Stimulated activated CD4-positive, alpha-beta T cell treated with anti-CD3 and anti-CD28 coated beads, Interleukin-15, amount 100 ng/mL, for 24 hours (primary cell): ENCODE results near the gene VAC14.
"Not testable (repeated sequence)": the region's sequence is repeated elsewhere in the genome, so short reads cannot be mapped to it uniquely, and the experiment has no call there.

Experiments
- DNase-seq: peaks from one replicate; pipeline ENCODE4 v3.0.0-alpha.2; 2020

The VAC14 gene

GRCh38 chr16:70656712-70657263 is 144.2 kb downstream of the VAC14 start:
- no peak for DNase-seq

DNA sequence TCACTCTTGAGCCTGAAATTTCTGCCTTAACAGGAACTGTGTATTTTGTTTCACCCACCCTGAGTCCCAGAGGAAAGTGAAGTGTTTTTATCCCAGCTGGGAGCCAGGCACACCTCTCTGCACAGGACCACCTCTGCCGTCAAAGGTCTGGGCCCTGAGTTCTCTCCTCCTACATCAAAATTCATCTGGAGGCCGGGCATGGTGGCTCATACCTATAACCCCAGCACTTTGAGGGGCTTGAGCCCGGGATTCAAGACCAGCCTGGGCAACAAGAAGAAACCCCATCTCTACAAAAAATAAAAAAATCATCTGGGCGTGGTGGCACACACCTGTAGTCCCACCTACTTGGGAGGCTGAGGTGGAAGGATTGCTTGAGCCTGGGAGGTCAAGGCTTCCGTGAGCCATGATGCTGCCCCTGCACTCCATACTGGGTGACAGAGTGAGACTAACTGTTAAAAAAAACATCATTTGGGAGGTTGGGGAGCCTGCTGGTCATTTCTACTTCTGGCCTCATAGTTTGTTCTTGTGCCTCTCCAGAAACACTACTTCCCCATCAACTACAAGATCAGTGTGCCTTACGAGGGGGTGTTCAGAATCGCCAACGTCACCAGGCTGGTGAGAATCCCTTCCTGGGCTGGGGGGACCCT is 144.8 kb downstream of the VAC14 start:
- DNase-seq: no peak

DNA sequence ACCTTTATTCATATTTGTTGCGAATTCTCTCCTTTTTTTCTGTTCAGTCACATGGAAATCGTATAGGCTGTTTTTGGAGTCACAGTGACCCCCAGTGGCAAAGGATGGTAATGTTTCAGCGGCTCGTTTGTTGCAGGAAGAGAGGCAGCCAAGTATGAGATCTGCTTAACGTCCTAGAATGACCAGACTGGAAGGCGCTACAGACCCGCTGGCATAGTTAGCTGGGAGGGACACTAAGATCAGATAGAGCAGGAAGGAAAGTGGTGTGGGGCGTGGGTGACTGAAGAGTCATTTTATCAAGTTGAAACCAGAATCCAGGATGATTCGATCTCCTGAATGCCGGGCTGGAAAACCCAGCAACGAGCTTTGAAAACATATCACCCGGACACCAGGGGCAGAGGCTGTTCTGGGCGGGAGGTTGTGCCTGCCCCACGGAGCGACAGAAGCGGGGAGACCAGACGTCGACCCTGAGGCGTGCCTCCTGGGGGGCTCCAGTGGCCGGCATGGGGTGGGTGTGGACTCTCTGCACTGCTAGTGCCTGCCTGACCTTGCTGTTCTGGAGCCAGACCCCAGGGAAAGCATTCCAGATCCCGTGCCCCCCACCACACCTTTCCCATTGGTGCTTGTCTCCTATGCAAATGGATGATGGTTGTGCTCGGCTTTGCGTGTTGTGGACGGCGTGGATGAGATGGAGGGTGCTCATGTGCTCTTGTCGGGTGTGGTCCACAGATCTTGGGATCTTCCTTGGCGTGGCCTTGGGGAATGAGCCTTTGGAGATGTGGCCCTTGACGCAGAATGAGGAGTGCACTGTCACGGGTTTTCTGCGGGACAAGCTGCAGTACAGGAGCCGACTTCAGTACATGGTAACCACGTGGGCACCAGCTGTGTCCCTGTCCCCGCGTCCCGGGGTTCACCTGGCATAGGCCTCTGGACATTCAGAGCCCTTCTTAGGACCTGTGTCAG is 146.9 kb downstream of the VAC14 start:
- peak; percentile 84 for DNase-seq

GRCh38 chr16:70653406-70653805 is 147.6 kb downstream of the VAC14 start:
- no peak for DNase-seq

GRCh38 chr16:70652322-70652721 is 148.6 kb downstream of the VAC14 start:
- no peak for DNase-seq

DNA sequence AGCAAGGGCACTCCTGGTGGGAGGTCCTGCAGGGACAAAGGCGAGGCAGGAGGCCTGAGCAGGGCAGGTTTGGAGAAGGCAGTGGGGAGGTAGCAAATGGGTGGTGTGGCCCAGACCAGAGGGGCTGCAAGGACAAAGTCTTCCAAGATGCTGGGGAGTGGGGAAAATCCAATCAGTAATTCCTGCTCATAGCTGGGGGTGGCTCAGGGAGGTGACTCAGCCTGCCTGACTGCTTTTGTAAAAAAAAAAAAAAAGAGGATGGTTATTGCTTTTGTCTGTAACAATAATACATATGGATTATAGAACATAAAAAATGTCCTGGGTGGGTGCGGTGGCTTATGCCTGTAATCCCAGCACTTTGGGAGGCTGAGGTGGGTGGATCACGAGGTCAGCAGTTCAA is 149.4 kb downstream of the VAC14 start:
- no peak for DNase-seq

GRCh38 chr16:70650216-70650615 is 150.7 kb downstream of the VAC14 start:
- no peak for DNase-seq

DNA sequence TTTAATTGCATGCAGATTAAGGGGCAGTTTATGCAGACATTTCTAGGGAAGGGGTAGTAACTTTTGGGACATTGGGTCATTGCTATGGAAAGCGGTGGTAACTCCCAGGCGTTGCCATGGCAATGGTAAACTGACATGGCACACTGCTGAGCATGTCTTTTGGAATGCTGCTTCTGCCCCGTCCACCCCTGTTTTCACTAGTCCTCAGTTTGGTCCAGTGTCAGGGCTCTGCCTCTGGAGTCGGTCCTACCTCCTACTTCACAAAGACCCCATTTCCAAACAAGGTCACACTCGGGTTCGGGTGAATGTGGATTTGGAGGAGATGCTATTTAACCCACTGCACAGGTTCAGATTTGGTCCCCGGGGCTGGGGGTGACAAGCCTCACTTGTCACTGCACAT is 151.7 kb downstream of the VAC14 start:
- no peak for DNase-seq

GRCh38 chr16:70648606-70649005 is 152.4 kb downstream of the VAC14 start:
- no peak for DNase-seq

DNA sequence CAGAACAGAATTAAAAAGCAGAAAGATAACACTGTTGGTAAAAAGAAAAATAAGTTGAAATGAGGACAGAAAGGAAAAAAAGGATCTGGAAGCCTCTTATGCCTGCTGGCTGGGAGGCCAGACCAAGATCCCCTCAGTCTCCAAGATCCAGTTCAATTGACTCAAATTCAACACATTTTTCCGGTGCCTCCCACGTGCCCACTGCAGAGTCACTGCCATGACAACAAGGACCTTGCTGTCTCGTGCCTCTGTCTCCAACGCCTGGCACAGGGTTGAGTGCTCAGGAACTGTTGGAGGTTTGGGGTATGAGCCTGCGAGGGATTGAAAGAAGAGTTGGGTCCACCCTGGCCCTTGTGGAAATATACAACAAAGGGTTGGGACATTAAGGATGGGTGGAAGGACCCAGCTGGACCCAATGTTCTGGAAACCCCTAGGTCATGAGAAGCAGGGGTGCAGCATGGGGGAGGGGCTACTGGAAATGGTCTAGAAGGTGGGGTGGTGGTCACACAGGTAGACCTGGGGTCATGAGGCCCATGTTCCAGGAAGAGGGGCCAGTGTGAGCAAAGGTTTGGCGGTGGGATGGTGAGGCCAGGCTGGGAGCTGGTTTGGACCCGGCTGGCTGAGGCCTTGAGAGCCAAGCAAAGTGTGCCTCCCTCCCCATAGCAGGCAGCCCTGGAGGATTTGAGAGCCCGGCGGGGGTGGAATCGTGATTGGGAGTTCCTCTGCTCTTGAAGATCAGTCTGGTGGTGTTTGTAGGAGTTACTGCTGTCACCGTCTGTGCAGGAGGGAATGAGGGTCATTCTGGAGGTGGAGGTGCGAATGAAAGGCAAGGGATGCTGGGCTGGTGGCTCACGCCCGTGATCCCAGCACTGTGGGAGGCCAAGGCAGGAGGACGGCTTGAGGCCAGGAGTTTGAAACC is 153.3 kb downstream of the VAC14 start:
- DNase-seq: no peak

GRCh38 chr16:70646260-70647241 is 154.4 kb downstream of the VAC14 start, which contains the start of gene IL34:
Gene IL34, plus strand, starts transcription at chr16:70646559. Its CDS starts 389 bp downstream, at chr16:70646948.
- DNase-seq: no peak

- no peak for DNase-seq
Observed at GRCh38 chr16:70644763-70645597, 156.0 kb downstream of the VAC14 start.

DNA sequence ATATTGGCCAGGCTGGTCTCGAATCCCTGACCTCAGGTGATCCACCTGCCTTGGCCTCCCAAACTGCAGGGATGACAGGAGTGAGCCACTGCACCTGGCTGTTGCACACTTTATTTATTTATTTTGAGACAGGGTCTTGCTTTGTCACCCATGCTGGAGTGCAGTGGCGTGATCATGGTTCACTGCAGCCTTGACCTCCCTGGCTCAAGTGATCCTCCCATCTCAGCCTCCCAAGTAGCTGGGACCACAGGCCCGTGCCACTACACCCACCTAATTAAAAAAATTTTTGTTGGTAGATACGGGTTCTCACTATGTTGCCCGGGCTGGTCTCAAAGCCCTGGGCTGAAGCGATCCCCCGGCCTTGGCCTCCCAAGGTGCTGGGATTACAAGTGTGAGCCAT is 157.7 kb downstream of the VAC14 start:
- DNase-seq: not testable (repeated sequence)

- DNase-seq: no peak
Observed at GRCh38 chr16:70642633-70643032, 158.3 kb downstream of the VAC14 start.

DNA sequence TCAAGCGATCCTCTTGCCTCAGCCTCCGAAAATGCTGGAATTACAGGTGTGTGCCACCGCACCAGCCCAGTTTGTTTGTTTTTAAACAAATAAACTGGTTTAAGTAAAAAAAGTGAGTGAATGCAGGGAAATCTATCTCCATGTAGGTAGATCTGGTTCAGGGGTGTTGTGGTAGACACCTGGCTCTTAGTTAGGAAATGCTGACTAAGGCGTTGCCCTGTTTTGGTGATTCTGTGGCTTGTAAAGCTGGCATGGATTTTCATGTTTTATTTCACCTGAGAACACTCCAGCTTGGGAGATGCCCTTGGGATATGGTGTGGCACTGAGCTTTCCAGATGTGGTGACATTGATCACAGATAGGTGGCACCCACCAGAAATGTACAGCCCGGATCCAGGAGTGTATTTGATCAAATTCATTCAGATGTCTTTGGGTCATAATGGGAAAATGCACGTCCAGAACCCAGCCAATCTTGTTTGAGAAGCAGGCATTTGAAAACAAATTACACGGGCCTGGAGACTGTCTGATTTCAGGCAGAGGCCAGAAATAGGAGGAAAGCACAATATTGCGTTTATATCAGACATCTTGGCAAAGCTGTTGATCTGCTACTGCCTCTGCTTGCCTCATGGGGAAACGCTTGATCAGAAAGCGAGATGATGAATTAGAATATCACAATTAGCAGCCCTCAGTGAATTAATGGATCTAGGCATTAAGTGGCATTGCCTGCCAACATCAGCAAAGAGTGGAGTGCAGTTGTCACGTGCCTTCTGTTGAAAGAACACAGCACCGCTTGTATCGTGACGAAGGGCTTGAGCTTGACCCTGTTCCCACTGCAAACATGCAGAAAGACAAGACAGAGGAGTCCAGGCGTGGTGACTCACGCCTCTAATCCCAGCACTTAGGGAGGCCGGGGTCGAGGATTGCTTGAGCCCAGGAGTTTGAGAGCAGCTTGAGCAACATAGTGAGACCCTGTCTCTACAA is 161.9 kb downstream of the VAC14 start:
- DNase-seq: no peak
